H9 (cell line): Measurements from ENCODE around the gene KIZ. TPM values are rescaled to one million over a fixed set of nuclear protein-coding genes. Genes with fewer than 3 reads are reported as not detected.

Experiments
- DNase-seq: peaks from one replicate; pipeline ENCODE4 v3.0.0-alpha.2; 2017
- H2AFZ ChIP-seq: one replicate; pipeline ENCODE4 v1.6.1; 2013; ENCODE audit warnings: mild to moderate bottlenecking, low read length, control low read depth, moderate library complexity
- H2AK5ac ChIP-seq: 2 replicates; pipeline ENCODE4 v1.6.1; 2013; ENCODE audit warnings: low read length, control low read depth, mixed read lengths; ENCODE audit not compliant: insufficient read length
- H2BK120ac ChIP-seq: one replicate; pipeline ENCODE4 v1.6.1; 2013; ENCODE audit warnings: low read depth, mild to moderate bottlenecking, low read length, control low read depth, inconsistent platforms; ENCODE audit not compliant: poor library complexity, severe bottlenecking
- H2BK12ac ChIP-seq: 2 replicates; pipeline ENCODE4 v1.6.1; 2013; ENCODE audit warnings: low read length, control low read depth, mixed read lengths, low read depth; ENCODE audit not compliant: insufficient read length
- H2BK15ac ChIP-seq: 2 replicates; pipeline ENCODE4 v1.6.1; 2013; ENCODE audit warnings: low read depth, low read length, control low read depth
- H2BK20ac ChIP-seq: one replicate; pipeline ENCODE4 v1.6.1; 2013; ENCODE audit warnings: low read depth, mild to moderate bottlenecking, low read length, control low read depth, inconsistent platforms; ENCODE audit not compliant: poor library complexity, severe bottlenecking
- H2BK5ac ChIP-seq: 2 replicates; pipeline ENCODE4 v1.6.1; 2013; ENCODE audit warnings: low read length, control low read depth, mixed read lengths; ENCODE audit not compliant: insufficient read length
- H3K14ac ChIP-seq: 2 replicates; pipeline ENCODE4 v1.6.1; 2013; ENCODE audit warnings: low read length, control low read depth; ENCODE audit not compliant: insufficient read depth
- H3K18ac ChIP-seq: 2 replicates; pipeline ENCODE4 v1.6.1; 2013; ENCODE audit warnings: low read depth, mild to moderate bottlenecking, mixed read lengths, low read length, control low read depth; ENCODE audit not compliant: insufficient read length
- H3K23ac ChIP-seq: 2 replicates; pipeline ENCODE4 v1.6.1; 2013; ENCODE audit warnings: low read length, control low read depth, mixed read lengths, low read depth; ENCODE audit not compliant: insufficient read length
- H3K23me2 ChIP-seq: 2 replicates; pipeline ENCODE4 v1.6.1; 2013; ENCODE audit warnings: low read depth, mild to moderate bottlenecking, mixed read lengths, low read length, control low read depth; ENCODE audit not compliant: insufficient read length, poor library complexity, severe bottlenecking
- H3K27ac ChIP-seq: 2 replicates; pipeline ENCODE4 v1.5.1; 2013; ENCODE audit warnings: low read length, control low read depth, mixed read lengths, low read depth; ENCODE audit not compliant: insufficient read length
- H3K27me3 ChIP-seq: 2 replicates; pipeline ENCODE4 v1.6.1; 2013; ENCODE audit warnings: low read length, control low read depth, inconsistent platforms; ENCODE audit not compliant: insufficient read depth
- H3K4ac ChIP-seq: 2 replicates; pipeline ENCODE4 v1.6.1; 2013; ENCODE audit warnings: low read depth, mild to moderate bottlenecking, control low read depth, inconsistent platforms, low read length, moderate library complexity
- H3K4me1 ChIP-seq: 2 replicates; pipeline ENCODE4 v1.6.1; 2013; ENCODE audit warnings: low read length, control low read depth, inconsistent platforms; ENCODE audit not compliant: insufficient read depth
- H3K4me2 ChIP-seq: 2 replicates; pipeline ENCODE4 v1.6.1; 2013; ENCODE audit warnings: low read length, control low read depth, mixed read lengths; ENCODE audit not compliant: insufficient read length, insufficient read depth
- H3K56ac ChIP-seq: 2 replicates; pipeline ENCODE4 v1.6.1; 2013; ENCODE audit warnings: low read depth, mild to moderate bottlenecking, mixed read lengths, low read length, control low read depth; ENCODE audit not compliant: insufficient read length
- H3K79me1 ChIP-seq: 2 replicates; pipeline ENCODE4 v1.6.1; 2013; ENCODE audit warnings: low read depth, mild to moderate bottlenecking, moderate library complexity, low read length, control low read depth, inconsistent platforms; ENCODE audit not compliant: insufficient read depth, poor library complexity, severe bottlenecking
- H3K79me2 ChIP-seq: 2 replicates; pipeline ENCODE4 v1.6.1; 2013; ENCODE audit warnings: low read length, control low read depth, inconsistent platforms; ENCODE audit not compliant: insufficient read depth
- H3K9ac ChIP-seq: 2 replicates; pipeline ENCODE4 v1.6.1; 2013; ENCODE audit warnings: low read length, control low read depth, mixed read lengths; ENCODE audit not compliant: insufficient read length; ENCODE audit errors: extremely low read depth
- H3K9me3 ChIP-seq: one replicate; pipeline ENCODE4 v1.6.1; 2013; ENCODE audit warnings: low read depth, low read length, inconsistent platforms; ENCODE audit not compliant: control insufficient read depth
- H3T11ph ChIP-seq: one replicate; pipeline ENCODE4 v1.6.1; 2013; ENCODE audit warnings: mild to moderate bottlenecking, low read length, control low read depth, inconsistent platforms
- H4K20me1 ChIP-seq: one replicate; pipeline ENCODE4 v1.6.1; 2013; ENCODE audit not compliant: control insufficient read depth, insufficient read length, insufficient read depth
- H4K5ac ChIP-seq: 2 replicates; pipeline ENCODE4 v1.6.1; 2013; ENCODE audit warnings: low read depth, mild to moderate bottlenecking, mixed read lengths, low read length, control low read depth; ENCODE audit not compliant: insufficient read length
- H4K8ac ChIP-seq: replicated peaks from 2 replicates; pipeline ENCODE4 v1.6.1; 2013; ENCODE audit warnings: low read length, control low read depth, mixed read lengths, low read depth; ENCODE audit not compliant: insufficient read length
- H4K91ac ChIP-seq: 2 replicates; pipeline ENCODE4 v1.6.1; 2013; ENCODE audit warnings: low read depth, mild to moderate bottlenecking, moderate library complexity, mixed read lengths, low read length, control low read depth; ENCODE audit not compliant: insufficient read length
- H3K27ac Mint-ChIP-seq, 3 experiments: 2 replicates in 2 of 3; 3 replicates in 1 of 3; pipeline ENCODE4 v1.8.0; 2020 to 2021; ENCODE audit warnings: mixed read lengths in 3 of 3, mild to moderate bottlenecking in 1 of 3, moderate library complexity in 1 of 3
- H3K27me3 Mint-ChIP-seq: 2 replicates; pipeline ENCODE4 v1.8.0; 2021; ENCODE audit warnings: low read depth, mild to moderate bottlenecking, moderate library complexity, mixed read lengths
- H3K36me3 Mint-ChIP-seq, 3 experiments: 2 replicates in 2 of 3; 3 replicates in 1 of 3; pipeline ENCODE4 v1.8.0; 2020 to 2021; ENCODE audit warnings: low read depth in 3 of 3, mixed read lengths in 3 of 3; ENCODE audit not compliant: insufficient read depth in 1 of 3
- H3K4me1 Mint-ChIP-seq, 2 experiments: 2 replicates each; pipeline ENCODE4 v1.8.0; 2020; ENCODE audit warnings: mixed read lengths in 2 of 2
- H3K4me3 Mint-ChIP-seq, 2 experiments: 2 replicates in 1 of 2; 3 replicates in 1 of 2; pipeline ENCODE4 v1.8.0; 2020 to 2021; ENCODE audit warnings: mild to moderate bottlenecking in 2 of 2, mixed read lengths in 2 of 2, moderate library complexity in 1 of 2
- H3K9me3 Mint-ChIP-seq, 2 experiments: 2 replicates in 1 of 2; 3 replicates in 1 of 2; pipeline ENCODE4 v1.8.0; 2020; ENCODE audit warnings: mild to moderate bottlenecking in 2 of 2, mixed read lengths in 2 of 2, moderate library complexity in 1 of 2
- WGBS: extraction: QIAGEN DNeasy Blood & Tissue Kit; methylation state at CpG from one replicate; pipeline ENCODE4 v1.1.7; 2013; ENCODE audit warnings: missing lambda C conversion rate, low lambda C conversion rate, mixed read lengths; ENCODE audit not compliant: insufficient read length; ENCODE audit errors: extremely low coverage; 5-methylcytosine and 5-hydroxymethylcytosine counted together
- total RNA-seq: library from RNA; stranded (reverse); gene quantifications from 2 replicates; pipeline ENCODE4 v1.2.1, GENCODE V29; 2021
- TF ChIP-seq, protein P1 (sequence below): fragments of 200-600 bp; sonication (generic); conservative IDR thresholded peaks from 3 replicates; pipeline ENCODE4 v1.8.0; 2021; ENCODE audit warnings: antibody characterized with exemption, mild to moderate bottlenecking

Gene KIZ
- total RNA-seq, 1 experiment from 2014 or later: 29.3 TPM

DNA sequence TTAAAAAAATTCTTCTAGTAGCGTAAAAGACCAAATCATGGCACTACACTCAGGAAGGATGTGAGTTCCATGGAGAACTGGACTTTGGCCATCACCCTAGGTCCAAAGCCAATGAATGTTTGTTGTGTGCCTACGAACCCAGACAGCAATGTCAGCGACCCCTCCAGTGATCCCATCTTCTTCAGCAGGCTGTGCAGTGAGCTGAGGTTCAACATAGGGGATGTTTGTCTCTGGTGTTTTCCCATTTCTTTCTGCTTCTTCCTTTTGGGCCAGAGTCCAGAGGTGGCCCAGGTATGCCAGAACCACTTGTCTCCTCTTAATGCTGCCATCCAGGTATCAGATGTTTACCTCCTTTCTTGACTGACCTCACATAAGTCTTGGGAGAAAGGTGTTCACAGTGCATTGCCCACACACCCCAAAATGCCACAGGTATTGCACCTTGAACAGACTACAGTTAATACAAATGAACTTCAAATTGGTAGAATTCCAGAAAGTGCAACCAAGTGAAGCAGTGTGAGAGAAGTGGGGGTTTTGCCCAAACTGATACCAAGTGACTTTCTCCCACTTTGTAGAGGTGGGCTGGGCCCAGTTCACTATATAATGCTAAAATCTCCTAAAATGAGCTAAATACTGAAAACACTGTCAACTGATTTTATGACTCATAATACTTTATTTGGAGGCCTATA, 14.1 kb downstream of the KIZ start:
- H2BK20ac ChIP-seq: no peak overlapping the region
- no peak overlapping the region for H2BK12ac ChIP-seq
- no peaks in the 10 kb centered on the region for H3K23me2 ChIP-seq
- no peaks in the 10 kb centered on the region for H3K4me1 ChIP-seq
- TF ChIP-seq, protein P1, sequence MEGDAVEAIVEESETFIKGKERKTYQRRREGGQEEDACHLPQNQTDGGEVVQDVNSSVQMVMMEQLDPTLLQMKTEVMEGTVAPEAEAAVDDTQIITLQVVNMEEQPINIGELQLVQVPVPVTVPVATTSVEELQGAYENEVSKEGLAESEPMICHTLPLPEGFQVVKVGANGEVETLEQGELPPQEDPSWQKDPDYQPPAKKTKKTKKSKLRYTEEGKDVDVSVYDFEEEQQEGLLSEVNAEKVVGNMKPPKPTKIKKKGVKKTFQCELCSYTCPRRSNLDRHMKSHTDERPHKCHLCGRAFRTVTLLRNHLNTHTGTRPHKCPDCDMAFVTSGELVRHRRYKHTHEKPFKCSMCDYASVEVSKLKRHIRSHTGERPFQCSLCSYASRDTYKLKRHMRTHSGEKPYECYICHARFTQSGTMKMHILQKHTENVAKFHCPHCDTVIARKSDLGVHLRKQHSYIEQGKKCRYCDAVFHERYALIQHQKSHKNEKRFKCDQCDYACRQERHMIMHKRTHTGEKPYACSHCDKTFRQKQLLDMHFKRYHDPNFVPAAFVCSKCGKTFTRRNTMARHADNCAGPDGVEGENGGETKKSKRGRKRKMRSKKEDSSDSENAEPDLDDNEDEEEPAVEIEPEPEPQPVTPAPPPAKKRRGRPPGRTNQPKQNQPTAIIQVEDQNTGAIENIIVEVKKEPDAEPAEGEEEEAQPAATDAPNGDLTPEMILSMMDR: no peak
- no peak overlapping the region for H3T11ph ChIP-seq
- Mint-ChIP-seq H3K9me3 (no peaks in the 10 kb centered on the region), H3K27ac (no peak overlapping the region; a peak in 1 of 7 replicates), H3K27me3 (no peaks in the 10 kb centered on the region), H3K4me3 (no peak overlapping the region), H3K4me1 (peaks cover 3 to 8% of the 10 kb centered on the region in 2 experiments; a peak in 1 of 4 replicates), H3K36me3 (peaks cover 3 to 32% (median 23%) of the 10 kb centered on the region in 3 experiments; a peak in 5 of 7 replicates)
- no peak overlapping the region for H3K4ac ChIP-seq
- no peak overlapping the region for H3K27ac ChIP-seq
- H3K18ac ChIP-seq: no peak overlapping the region
- no peak overlapping the region for H2BK120ac ChIP-seq
- no peaks in the 10 kb centered on the region for H3K27me3 ChIP-seq
- no peak overlapping the region for H4K91ac ChIP-seq
- H3K23ac ChIP-seq: no peak overlapping the region
- H2AK5ac ChIP-seq: no peak overlapping the region
- H2BK15ac ChIP-seq: no peak overlapping the region
- no peak overlapping the region for H4K5ac ChIP-seq
- H3K56ac ChIP-seq: no peak overlapping the region
- H4K20me1 ChIP-seq: no peaks in the 10 kb centered on the region
- no peak overlapping the region for H3K14ac ChIP-seq
- no peaks in the 10 kb centered on the region for H3K9me3 ChIP-seq
- no peak overlapping the region for H2AFZ ChIP-seq
- no peak overlapping the region for H2BK5ac ChIP-seq
- no peak overlapping the region for H4K8ac ChIP-seq
- H3K9ac ChIP-seq: no peak overlapping the region
- H3K4me2 ChIP-seq: no peak overlapping the region
- H3K79me1 ChIP-seq: no peaks in the 10 kb centered on the region
- 0 out of 2 replicates have a peak, but pooled peaks cover 2% of the 10 kb centered on the region for H3K79me2 ChIP-seq
- DNase-seq: no peak
- WGBS: no CpG with 5 or more reads among the region's 3 CpGs
